ENCODE results near the gene OR6N1. TPM values are rescaled to one million over a fixed set of nuclear protein-coding genes. Genes with fewer than 3 reads are reported as not detected.

Gene OR6N1
- total and polyA plus RNA-seq, 4 donors, result not detected

DNA sequence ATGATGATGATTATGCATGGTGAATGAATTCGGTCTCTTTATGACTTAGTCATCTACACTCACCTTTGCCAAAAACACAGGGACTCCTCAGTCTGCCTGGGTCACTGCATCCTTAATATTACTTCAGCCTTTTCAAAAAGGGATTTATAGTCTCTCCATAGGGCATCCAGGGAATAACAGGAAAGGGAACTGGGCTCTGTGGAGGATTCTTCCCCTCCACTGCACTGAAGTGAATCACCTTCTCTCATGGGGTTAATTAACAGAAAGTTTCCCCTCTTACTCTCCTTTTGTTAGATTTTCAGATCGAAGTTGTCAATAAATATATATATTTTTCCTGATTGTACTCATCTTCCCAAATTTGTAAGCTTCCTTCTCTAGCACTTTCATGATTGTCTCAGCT is 51.4 kb downstream of the OR6N1 start, which contains the start of gene OR6K3:
TSS of gene OR6K3 (minus strand) at position 101 of the 400 bp plus-strand sequence. CDS start 2,605 bp downstream, outside the sequence.
- TF ChIP-seq HNF4G (IDR thresholded peaks at IDR 0.05) (no peak), GABPA (IDR thresholded peaks at IDR 0.05 in 1 of 2, conservative IDR thresholded peaks at IDR 0.05 in 1 of 2) (no peak), RXRA (IDR thresholded peaks at IDR 0.05) (no peak), NR2F2 (IDR thresholded peaks at IDR 0.05) (no peak), FOXA1 (IDR thresholded peaks at IDR 0.05) (no peak), RAD21 (IDR thresholded peaks at IDR 0.05) (no peak), EGR1 (IDR thresholded peaks at IDR 0.05; ENCODE audit: low read depth in 2 of 2) (no peak)
- TF ChIP-seq, protein P1, sequence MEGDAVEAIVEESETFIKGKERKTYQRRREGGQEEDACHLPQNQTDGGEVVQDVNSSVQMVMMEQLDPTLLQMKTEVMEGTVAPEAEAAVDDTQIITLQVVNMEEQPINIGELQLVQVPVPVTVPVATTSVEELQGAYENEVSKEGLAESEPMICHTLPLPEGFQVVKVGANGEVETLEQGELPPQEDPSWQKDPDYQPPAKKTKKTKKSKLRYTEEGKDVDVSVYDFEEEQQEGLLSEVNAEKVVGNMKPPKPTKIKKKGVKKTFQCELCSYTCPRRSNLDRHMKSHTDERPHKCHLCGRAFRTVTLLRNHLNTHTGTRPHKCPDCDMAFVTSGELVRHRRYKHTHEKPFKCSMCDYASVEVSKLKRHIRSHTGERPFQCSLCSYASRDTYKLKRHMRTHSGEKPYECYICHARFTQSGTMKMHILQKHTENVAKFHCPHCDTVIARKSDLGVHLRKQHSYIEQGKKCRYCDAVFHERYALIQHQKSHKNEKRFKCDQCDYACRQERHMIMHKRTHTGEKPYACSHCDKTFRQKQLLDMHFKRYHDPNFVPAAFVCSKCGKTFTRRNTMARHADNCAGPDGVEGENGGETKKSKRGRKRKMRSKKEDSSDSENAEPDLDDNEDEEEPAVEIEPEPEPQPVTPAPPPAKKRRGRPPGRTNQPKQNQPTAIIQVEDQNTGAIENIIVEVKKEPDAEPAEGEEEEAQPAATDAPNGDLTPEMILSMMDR (IDR thresholded peaks at IDR 0.05; ENCODE audit: low read depth, low read length, missing input control), result no peak
- TF ChIP-seq, protein P2, sequence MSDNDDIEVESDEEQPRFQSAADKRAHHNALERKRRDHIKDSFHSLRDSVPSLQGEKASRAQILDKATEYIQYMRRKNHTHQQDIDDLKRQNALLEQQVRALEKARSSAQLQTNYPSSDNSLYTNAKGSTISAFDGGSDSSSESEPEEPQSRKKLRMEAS (IDR thresholded peaks at IDR 0.05), result no peak
- 64% methylated on average over 2 of the region's 2 CpGs for WGBS
- Histone ChIP-seq H3K9me3 (ENCODE audit: control insufficient read depth in 4 of 4, low read length in 3 of 4) (no peaks in the 10 kb centered on the region), H3K4me3 (ENCODE audit: low read depth in 1 of 3, low read length in 3 of 3) (no peak within 1 kb of the TSS), H3K27me3 (ENCODE audit: control insufficient read depth in 4 of 4, insufficient read depth in 4 of 4, low read length in 3 of 4) (peaks cover 0 to 3% (median 0%) of the 10 kb centered on the region in 4 donors), H3K27ac (ENCODE audit: low read depth in 1 of 2, low read length in 2 of 2) (no peak within 1 kb of the TSS), H3K4me1 (ENCODE audit: control insufficient read depth in 4 of 4, insufficient read depth in 4 of 4, low read length in 3 of 4) (no peaks in the 10 kb centered on the region), H3K9ac (ENCODE audit: low read depth in 1 of 2, low read length in 2 of 2) (no peak within 1 kb of the TSS), H3K36me3 (ENCODE audit: control insufficient read depth in 4 of 4, insufficient read depth in 3 of 4, low read depth in 1 of 4, low read length in 3 of 4) (no peaks in the 10 kb centered on the region)
- no peak for DNase-seq (ENCODE audit: low spot score)

DNA sequence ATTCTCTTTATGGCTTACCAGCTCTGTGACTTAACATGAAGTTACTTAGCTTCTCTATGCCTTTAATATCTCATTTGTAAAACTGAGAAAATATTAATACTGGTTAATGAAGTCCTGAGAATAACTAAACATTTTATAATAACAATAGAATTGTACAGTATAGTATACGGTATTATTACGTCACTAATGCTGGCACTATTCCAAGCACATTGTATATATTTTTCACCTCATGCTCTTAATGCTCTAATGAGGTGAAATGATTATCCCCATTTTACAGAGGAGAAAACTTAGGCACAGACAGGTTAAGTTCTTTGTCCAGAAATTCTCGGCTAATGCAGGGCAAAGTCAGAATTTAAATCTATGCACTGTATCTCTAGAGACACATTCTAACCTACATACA is 52.3 kb downstream of the OR6N1 start:
- Histone ChIP-seq H3K9me3 (ENCODE audit: control insufficient read depth in 4 of 4, low read length in 3 of 4) (no peaks in the 10 kb centered on the region), H3K27ac (ENCODE audit: low read depth in 1 of 2, low read length in 2 of 2) (no peak overlapping the region), H3K9ac (ENCODE audit: low read depth in 1 of 2, low read length in 2 of 2) (no peak overlapping the region), H3K36me3 (ENCODE audit: control insufficient read depth in 4 of 4, insufficient read depth in 3 of 4, low read depth in 1 of 4, low read length in 3 of 4) (no peaks in the 10 kb centered on the region), H3K4me1 (ENCODE audit: control insufficient read depth in 4 of 4, insufficient read depth in 4 of 4, low read length in 3 of 4) (no peaks in the 10 kb centered on the region), H3K4me3 (ENCODE audit: low read depth in 1 of 3, low read length in 3 of 3) (no peak overlapping the region), H3K27me3 (ENCODE audit: control insufficient read depth in 4 of 4, insufficient read depth in 4 of 4, low read length in 3 of 4) (peaks cover 0 to 3% (median 0%) of the 10 kb centered on the region in 4 donors)
- no peak for DNase-seq (ENCODE audit: low spot score)
- whole genome bisulfite sequencing, result 63% methylated on average over 3 of the region's 3 CpGs
- TF ChIP-seq EGR1 (IDR thresholded peaks at IDR 0.05; ENCODE audit: low read depth in 2 of 2) (no peak), JUND (IDR thresholded peaks at IDR 0.05) (no peak), RAD21 (IDR thresholded peaks at IDR 0.05) (no peak), FOXA1 (IDR thresholded peaks at IDR 0.05) (no peak)
- TF ChIP-seq, protein P1 (IDR thresholded peaks at IDR 0.05; ENCODE audit: low read depth, low read length, missing input control), result no peak
- TF ChIP-seq, protein P3, sequence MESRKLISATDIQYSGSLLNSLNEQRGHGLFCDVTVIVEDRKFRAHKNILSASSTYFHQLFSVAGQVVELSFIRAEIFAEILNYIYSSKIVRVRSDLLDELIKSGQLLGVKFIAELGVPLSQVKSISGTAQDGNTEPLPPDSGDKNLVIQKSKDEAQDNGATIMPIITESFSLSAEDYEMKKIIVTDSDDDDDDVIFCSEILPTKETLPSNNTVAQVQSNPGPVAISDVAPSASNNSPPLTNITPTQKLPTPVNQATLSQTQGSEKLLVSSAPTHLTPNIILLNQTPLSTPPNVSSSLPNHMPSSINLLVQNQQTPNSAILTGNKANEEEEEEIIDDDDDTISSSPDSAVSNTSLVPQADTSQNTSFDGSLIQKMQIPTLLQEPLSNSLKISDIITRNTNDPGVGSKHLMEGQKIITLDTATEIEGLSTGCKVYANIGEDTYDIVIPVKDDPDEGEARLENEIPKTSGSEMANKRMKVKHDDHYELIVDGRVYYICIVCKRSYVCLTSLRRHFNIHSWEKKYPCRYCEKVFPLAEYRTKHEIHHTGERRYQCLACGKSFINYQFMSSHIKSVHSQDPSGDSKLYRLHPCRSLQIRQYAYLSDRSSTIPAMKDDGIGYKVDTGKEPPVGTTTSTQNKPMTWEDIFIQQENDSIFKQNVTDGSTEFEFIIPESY (IDR thresholded peaks at IDR 0.05), result no peak
